HepG2 (cell line): ENCODE data around the gene ZFP69B. TPM values are rescaled to one million over a fixed set of nuclear protein-coding genes. Genes with fewer than 3 reads are reported as not detected.

ENCODE experiments used
- AGO1 ChIP-seq: fragments of 200-400 bp; formaldehyde crosslinking; IDR thresholded peaks from 2 replicates; pipeline ENCODE4 v1.6.1; 2017; ENCODE audit warnings: mild to moderate bottlenecking, low read depth, low read length, moderate library complexity; ENCODE audit not compliant: poor library complexity, severe bottlenecking
- CCDC6 ChIP-seq: sonication (generic); formaldehyde crosslinking; IDR thresholded peaks from 2 replicates; pipeline ENCODE4 v1.8.1; 2022; ENCODE audit warnings: mild to moderate bottlenecking, missing genetic modification reagents, moderate library complexity
- DR1 ChIP-seq: sonication (generic); formaldehyde crosslinking; IDR thresholded peaks from 2 replicates; pipeline ENCODE4 v1.8.0; 2021; ENCODE audit warnings: mild to moderate bottlenecking, missing genetic modification reagents, inconsistent platforms
- ELF1 ChIP-seq: sonication (generic); formaldehyde crosslinking; IDR thresholded peaks from 2 replicates; pipeline ENCODE4 v1.4.0; 2020; ENCODE audit warnings: missing genetic modification reagents
- ERF ChIP-seq: IDR thresholded peaks from 2 replicates; pipeline ENCODE4 v1.6.1; 2018; ENCODE audit warnings: missing biosample characterization, missing genetic modification reagents
- HMG20A ChIP-seq: IDR thresholded peaks from 2 replicates; pipeline ENCODE4 v1.6.1; 2016; ENCODE audit warnings: borderline replicate concordance
- NAIF1 ChIP-seq: sonication (generic); formaldehyde crosslinking; IDR thresholded peaks from 2 replicates; pipeline ENCODE4 v1.5.0; 2020; ENCODE audit warnings: mild to moderate bottlenecking, missing genetic modification reagents, borderline replicate concordance
- NFE2L2 ChIP-seq: fragments of 150-350 bp; IDR thresholded peaks from 2 replicates; pipeline ENCODE4 v1.6.1; 2014; ENCODE audit warnings: low read length
- NFIC ChIP-seq: IDR thresholded peaks from 2 replicates; pipeline ENCODE4 v1.6.1; 2012; ENCODE audit warnings: mild to moderate bottlenecking, low read length, inconsistent platforms
- NR2F1 ChIP-seq, 2 experiments: fragments of 450-650 bp in 1 of 2; formaldehyde crosslinking in 1 of 2; IDR thresholded peaks; 2 replicates each; pipeline versions ENCODE4 v1.5.0 to v1.6.1; 2016 to 2020; ENCODE audit warnings: mild to moderate bottlenecking in 1 of 2, missing compliant biosample characterization in 1 of 2, missing genetic modification reagents in 1 of 2, moderate library complexity in 1 of 2
- RXRA ChIP-seq: sonication (generic); formaldehyde crosslinking; IDR thresholded peaks from 2 replicates; pipeline ENCODE4 v1.5.1; 2020; ENCODE audit warnings: missing genetic modification reagents
- SP1 ChIP-seq, 2 experiments: fragments of 450-650 bp in 1 of 2; sonication (generic) in 1 of 2; formaldehyde crosslinking in 1 of 2; IDR thresholded peaks; 2 replicates each; pipeline versions ENCODE4 v1.4.0 to v1.6.1; 2016 to 2020; ENCODE audit warnings: missing genetic modification reagents in 1 of 2
- TAF1 ChIP-seq: sonication (generic); formaldehyde crosslinking; IDR thresholded peaks from 2 replicates; pipeline ENCODE4 v1.4.0; 2020; ENCODE audit warnings: missing genetic modification reagents
- THYN1 ChIP-seq: sonication (generic); formaldehyde crosslinking; IDR thresholded peaks from 2 replicates; pipeline ENCODE4 v1.8.1; 2023; ENCODE audit warnings: low read depth, mild to moderate bottlenecking, moderate library complexity, missing genetic modification reagents, borderline replicate concordance
- ZNF138 ChIP-seq: sonication (generic); formaldehyde crosslinking; IDR thresholded peaks from 2 replicates; pipeline ENCODE4 v1.5.0; 2020; ENCODE audit warnings: mild to moderate bottlenecking, low read depth, missing genetic modification reagents
- ZNF337 ChIP-seq: sonication (generic); formaldehyde crosslinking; IDR thresholded peaks from 2 replicates; pipeline ENCODE4 v1.5.1; 2020; ENCODE audit warnings: missing genetic modification reagents, low read depth, mild to moderate bottlenecking, borderline replicate concordance
- ZNF34 ChIP-seq: sonication (generic); formaldehyde crosslinking; IDR thresholded peaks from 2 replicates; pipeline ENCODE4 v1.4.0; 2020; ENCODE audit warnings: mild to moderate bottlenecking, missing genetic modification reagents, borderline replicate concordance
- ZNF703 ChIP-seq: sonication (generic); formaldehyde crosslinking; IDR thresholded peaks from 2 replicates; pipeline ENCODE4 v1.5.1; 2020; ENCODE audit warnings: missing genetic modification reagents, mild to moderate bottlenecking, moderate library complexity, borderline replicate concordance
- ZNF766 ChIP-seq: sonication (generic); formaldehyde crosslinking; IDR thresholded peaks from 2 replicates; pipeline ENCODE4 v1.5.0; 2020; ENCODE audit warnings: missing genetic modification reagents, borderline replicate concordance
- polyA plus RNA-seq, 8 experiments: library from polyadenylated mRNA; depleted of rRNA in 3 of 8; stranded (reverse) in 7 of 8; unstranded in 1 of 8; fragments of >200 nt; fragmentation: Illumina TruSeq in 4 of 8; extraction: Trizol in 4 of 8; gene quantifications; 2 replicates each; pipeline versions ENCODE4 v1.2.1 to v1.2.3, GENCODE V29; 2011 to 2016; ENCODE audit warnings: low read depth in 4 of 8, missing spikeins in 1 of 8, mixed read lengths in 1 of 8; ENCODE audit not compliant: insufficient read depth in 1 of 8
- total RNA-seq, 5 experiments: library from RNA; depleted of rRNA; stranded (reverse); fragments of >200 nt; fragmentation: Illumina TruSeq; extraction: Trizol; gene quantifications; 2 replicates each; pipeline ENCODE4 v1.2.3, GENCODE V29; 2016; ENCODE audit warnings: low read depth in 1 of 5
- TF ChIP-seq, protein P1 (sequence below): sonication (generic); formaldehyde crosslinking; IDR thresholded peaks from 2 replicates; pipeline ENCODE4 v1.5.1; 2020; ENCODE audit warnings: missing genetic modification reagents, mild to moderate bottlenecking, borderline replicate concordance
- TF ChIP-seq, protein P2 (sequence below): sonication (generic); formaldehyde crosslinking; IDR thresholded peaks from 2 replicates; pipeline ENCODE4 v1.4.0; 2020; ENCODE audit warnings: missing genetic modification reagents
- TF ChIP-seq, protein P3 (sequence below): sonication (generic); formaldehyde crosslinking; IDR thresholded peaks from 2 replicates; pipeline ENCODE4 v1.5.0; 2020; ENCODE audit warnings: mild to moderate bottlenecking, missing genetic modification reagents, borderline replicate concordance

Gene ZFP69B
- total and polyA plus RNA-seq, 2 of the 13 experiments (the other 11 are each of a cell fraction or from before 2014, with no cell fraction given) = 4.6 to 7.7 TPM

DNA sequence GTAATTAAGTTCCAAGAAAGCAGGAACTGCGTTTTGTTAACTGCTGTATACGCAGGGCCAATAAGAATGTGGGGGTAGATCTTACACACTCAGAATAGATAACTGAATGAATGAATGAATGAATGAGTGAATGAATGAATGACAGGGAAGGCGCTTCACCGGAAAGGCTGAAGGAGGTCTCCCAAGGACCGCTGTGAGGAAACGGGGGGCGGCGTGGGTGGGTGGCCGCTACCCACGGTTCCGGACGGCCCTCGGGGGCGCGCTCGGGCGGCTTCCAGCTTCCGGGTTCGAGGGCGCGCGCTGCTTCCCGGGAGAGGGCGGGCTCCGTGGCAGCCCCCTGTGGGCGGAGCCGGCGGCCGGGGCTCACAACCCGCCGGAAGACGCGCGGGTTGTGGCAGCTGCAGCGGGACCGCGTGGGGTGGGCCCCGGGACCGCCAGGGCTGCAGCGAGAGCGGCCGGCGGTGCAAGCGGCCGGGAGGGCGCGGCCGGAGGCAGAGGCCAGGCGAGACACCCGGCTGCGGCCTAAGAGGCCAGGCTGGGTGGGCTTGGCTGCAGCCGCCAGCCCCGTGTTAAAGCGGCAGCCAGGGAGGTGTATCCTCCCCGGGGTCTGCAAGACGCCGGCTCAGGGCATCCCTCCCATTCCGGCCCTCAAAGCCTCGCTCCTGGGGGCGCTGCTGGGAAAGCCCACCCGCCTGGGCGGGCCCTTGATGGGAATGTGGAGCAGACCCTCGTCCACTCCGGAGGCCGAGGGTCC lies 26.8 kb downstream of the ZFP69B start, which contains the start of gene ZFP69 (continued):
- TF ChIP-seq ZNF766 (CRISPR knock-in tag) (peak; percentile 32; the same call in 1 of the 2 replicates), ZNF34 (no peak), ZNF337 (CRISPR knock-in tag) (no peak), NR2F1 (CRISPR knock-in tag; IDR thresholded peaks at IDR 0.05) (no peak), ZNF703 (CRISPR knock-in tag) (no peak), CCDC6 (CRISPR knock-in tag) (peak; percentile 68; the same call in 1 of the 2 replicates), TAF1 (CRISPR knock-in tag) (no peak; the same call in 1 of the 2 replicates), HMG20A (CRISPR knock-in tag) (no peak), ZNF138 (CRISPR knock-in tag) (no peak), ERF (CRISPR knock-in tag) (no peak), ELF1 (peak; percentile 94), AGO1 (no peak), NFE2L2 (no peak), THYN1 (CRISPR knock-in tag) (no peak), NFIC (no peak), SP1 (IDR thresholded peaks at IDR 0.05) (no peak), SP1 (CRISPR knock-in tag; IDR thresholded peaks at IDR 0.05) (peak; percentile 61), NAIF1 (CRISPR knock-in tag) (no peak), DR1 (CRISPR knock-in tag) (no peak; the same call in 1 of the 2 replicates), RXRA (no peak)
- TF ChIP-seq, protein P1, sequence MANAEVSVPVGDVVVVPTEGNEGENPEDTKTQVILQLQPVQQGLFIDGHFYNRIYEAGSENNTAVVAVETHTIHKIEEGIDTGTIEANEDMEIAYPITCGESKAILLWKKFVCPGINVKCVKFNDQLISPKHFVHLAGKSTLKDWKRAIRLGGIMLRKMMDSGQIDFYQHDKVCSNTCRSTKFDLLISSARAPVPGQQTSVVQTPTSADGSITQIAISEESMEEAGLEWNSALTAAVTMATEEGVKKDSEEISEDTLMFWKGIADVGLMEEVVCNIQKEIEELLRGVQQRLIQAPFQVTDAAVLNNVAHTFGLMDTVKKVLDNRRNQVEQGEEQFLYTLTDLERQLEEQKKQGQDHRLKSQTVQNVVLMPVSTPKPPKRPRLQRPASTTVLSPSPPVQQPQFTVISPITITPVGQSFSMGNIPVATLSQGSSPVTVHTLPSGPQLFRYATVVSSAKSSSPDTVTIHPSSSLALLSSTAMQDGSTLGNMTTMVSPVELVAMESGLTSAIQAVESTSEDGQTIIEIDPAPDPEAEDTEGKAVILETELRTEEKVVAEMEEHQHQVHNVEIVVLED (CRISPR knock-in tag) = no peak
- TF ChIP-seq, protein P2, sequence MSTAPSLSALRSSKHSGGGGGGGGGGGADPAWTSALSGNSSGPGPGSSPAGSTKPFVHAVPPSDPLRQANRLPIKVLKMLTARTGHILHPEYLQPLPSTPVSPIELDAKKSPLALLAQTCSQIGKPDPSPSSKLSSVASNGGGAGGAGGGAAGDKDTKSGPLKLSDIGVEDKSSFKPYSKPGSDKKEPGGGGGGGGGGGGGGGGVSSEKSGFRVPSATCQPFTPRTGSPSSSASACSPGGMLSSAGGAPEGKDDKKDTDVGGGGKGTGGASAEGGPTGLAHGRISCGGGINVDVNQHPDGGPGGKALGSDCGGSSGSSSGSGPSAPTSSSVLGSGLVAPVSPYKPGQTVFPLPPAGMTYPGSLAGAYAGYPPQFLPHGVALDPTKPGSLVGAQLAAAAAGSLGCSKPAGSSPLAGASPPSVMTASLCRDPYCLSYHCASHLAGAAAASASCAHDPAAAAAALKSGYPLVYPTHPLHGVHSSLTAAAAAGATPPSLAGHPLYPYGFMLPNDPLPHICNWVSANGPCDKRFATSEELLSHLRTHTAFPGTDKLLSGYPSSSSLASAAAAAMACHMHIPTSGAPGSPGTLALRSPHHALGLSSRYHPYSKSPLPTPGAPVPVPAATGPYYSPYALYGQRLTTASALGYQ = peak; percentile 49; the same call in 1 of the 2 replicates
- TF ChIP-seq, protein P3, sequence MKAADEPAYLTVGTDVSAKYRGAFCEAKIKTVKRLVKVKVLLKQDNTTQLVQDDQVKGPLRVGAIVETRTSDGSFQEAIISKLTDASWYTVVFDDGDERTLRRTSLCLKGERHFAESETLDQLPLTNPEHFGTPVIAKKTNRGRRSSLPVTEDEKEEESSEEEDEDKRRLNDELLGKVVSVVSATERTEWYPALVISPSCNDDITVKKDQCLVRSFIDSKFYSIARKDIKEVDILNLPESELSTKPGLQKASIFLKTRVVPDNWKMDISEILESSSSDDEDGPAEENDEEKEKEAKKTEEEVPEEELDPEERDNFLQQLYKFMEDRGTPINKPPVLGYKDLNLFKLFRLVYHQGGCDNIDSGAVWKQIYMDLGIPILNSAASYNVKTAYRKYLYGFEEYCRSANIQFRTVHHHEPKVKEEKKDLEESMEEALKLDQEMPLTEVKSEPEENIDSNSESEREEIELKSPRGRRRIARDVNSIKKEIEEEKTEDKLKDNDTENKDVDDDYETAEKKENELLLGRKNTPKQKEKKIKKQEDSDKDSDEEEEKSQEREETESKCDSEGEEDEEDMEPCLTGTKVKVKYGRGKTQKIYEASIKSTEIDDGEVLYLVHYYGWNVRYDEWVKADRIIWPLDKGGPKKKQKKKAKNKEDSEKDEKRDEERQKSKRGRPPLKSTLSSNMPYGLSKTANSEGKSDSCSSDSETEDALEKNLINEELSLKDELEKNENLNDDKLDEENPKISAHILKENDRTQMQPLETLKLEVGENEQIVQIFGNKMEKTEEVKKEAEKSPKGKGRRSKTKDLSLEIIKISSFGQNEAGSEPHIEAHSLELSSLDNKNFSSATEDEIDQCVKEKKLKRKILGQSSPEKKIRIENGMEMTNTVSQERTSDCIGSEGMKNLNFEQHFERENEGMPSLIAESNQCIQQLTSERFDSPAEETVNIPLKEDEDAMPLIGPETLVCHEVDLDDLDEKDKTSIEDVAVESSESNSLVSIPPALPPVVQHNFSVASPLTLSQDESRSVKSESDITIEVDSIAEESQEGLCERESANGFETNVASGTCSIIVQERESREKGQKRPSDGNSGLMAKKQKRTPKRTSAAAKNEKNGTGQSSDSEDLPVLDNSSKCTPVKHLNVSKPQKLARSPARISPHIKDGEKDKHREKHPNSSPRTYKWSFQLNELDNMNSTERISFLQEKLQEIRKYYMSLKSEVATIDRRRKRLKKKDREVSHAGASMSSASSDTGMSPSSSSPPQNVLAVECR (CRISPR knock-in tag) = peak; percentile 82
